HG02852 (cell line): Measurements from ENCODE around the gene FGB.
A peak's percentile ranks its signal among the peaks of the same experiment; 100 is the strongest.

Source experiments
- ATAC-seq: cut with Tn5 transposase; IDR thresholded peaks from one replicate; pipeline ENCODE4 v1.9.1; 2021; ENCODE audit warnings: mild to moderate bottlenecking, moderate library complexity; ENCODE audit not compliant: unreplicated experiment

The FGB gene

GRCh38 chr4:154562697-154563254, at the start of gene FGB:
Gene FGB (plus strand): TSS chr4:154563011. CDS start chr4:154563019, 8 bp downstream.
- ATAC-seq = no peak

GRCh38 chr4:154516318-154517029, 46.3 kb upstream of the FGB start:
- no peak for ATAC-seq

- ATAC-seq = no peak
These were observed 45.2 kb upstream of the FGB start for GRCh38 chr4:154517591-154517990.

GRCh38 chr4:154519214-154519613, 43.6 kb upstream of the FGB start:
- no peak for ATAC-seq

- ATAC-seq = no peak
These were observed 41.2 kb upstream of the FGB start for GRCh38 chr4:154521607-154522006.

GRCh38 chr4:154526151-154526550, 36.7 kb upstream of the FGB start:
- ATAC-seq = no peak

- no peak for ATAC-seq
These were observed 35.5 kb upstream of the FGB start for GRCh38 chr4:154527308-154527707.

- ATAC-seq = no peak
These were observed 33.9 kb upstream of the FGB start for GRCh38 chr4:154528869-154529268.

GRCh38 chr4:154529728-154530519, 32.9 kb upstream of the FGB start:
- no peak for ATAC-seq

GRCh38 chr4:154534296-154534695, 28.5 kb upstream of the FGB start:
- ATAC-seq = no peak

- ATAC-seq = no peak
These were observed 20.4 kb upstream of the FGB start for GRCh38 chr4:154542271-154542879.

- no peak for ATAC-seq
These were observed 17.1 kb upstream of the FGB start for GRCh38 chr4:154545689-154546088.

GRCh38 chr4:154549894-154550790, 12.7 kb upstream of the FGB start, which contains the start of gene PLRG1:
Gene PLRG1 (minus strand): TSS chr4:154550400. CDS start chr4:154550308, 92 bp downstream.
- peak; percentile 98 for ATAC-seq

GRCh38 chr4:154551872-154552686, 10.7 kb upstream of the FGB start:
- peak; percentile 44 for ATAC-seq

- peak; percentile 12 for ATAC-seq
These were observed 3.7 kb upstream of the FGB start for GRCh38 chr4:154559141-154559493.

GRCh38 chr4:154559494-154560418, 3.1 kb upstream of the FGB start:
- ATAC-seq = peak; percentile 89

GRCh38 chr4:154560419-154560801, 2.4 kb upstream of the FGB start:
- no peak for ATAC-seq

GRCh38 chr4:154560824-154561231, 2.0 kb upstream of the FGB start:
- ATAC-seq = no peak

GRCh38 chr4:154564311-154564710, 1.5 kb downstream of the FGB start:
- ATAC-seq = no peak
